HG03064 (cell line): ENCODE data around the gene PPP1R3D.
A peak's percentile ranks its signal among the peaks of the same experiment; 100 is the strongest.

ENCODE experiments used
- ATAC-seq: cut with Tn5 transposase; IDR thresholded peaks from one replicate; pipeline ENCODE4 v1.9.1; 2021; ENCODE audit warnings: low read depth; ENCODE audit not compliant: unreplicated experiment

Gene PPP1R3D

GRCh38 chr20:59948828-59949720 lies 9.0 kb upstream of the PPP1R3D start:
- peak; percentile 83 for ATAC-seq

GRCh38 chr20:59948212-59948611 lies 8.1 kb upstream of the PPP1R3D start:
- ATAC-seq, result no peak

- ATAC-seq, result no peak
Measured at GRCh38 chr20:59947376-59947775, 7.3 kb upstream of the PPP1R3D start.

- ATAC-seq, result no peak
Measured at GRCh38 chr20:59945731-59946130, 5.6 kb upstream of the PPP1R3D start.

- ATAC-seq, result no peak
Measured at GRCh38 chr20:59945175-59945574, 5.1 kb upstream of the PPP1R3D start.

- no peak for ATAC-seq
Measured at GRCh38 chr20:59944726-59945125, 4.6 kb upstream of the PPP1R3D start.

- no peak for ATAC-seq
Measured at GRCh38 chr20:59942245-59942644, 2.1 kb upstream of the PPP1R3D start.

- no peak for ATAC-seq
Measured at GRCh38 chr20:59940956-59941294, 820 bp upstream of the PPP1R3D start.

GRCh38 chr20:59939879-59940128 lies 301 bp downstream of the PPP1R3D start:
- peak; percentile 28 for ATAC-seq

GRCh38 chr20:59939052-59939878 lies 840 bp downstream of the PPP1R3D start:
- peak; percentile 1 for ATAC-seq

- ATAC-seq, result no peak
Measured at GRCh38 chr20:59938696-59939051, 1.4 kb downstream of the PPP1R3D start.

- no peak for ATAC-seq
Measured at GRCh38 chr20:59938221-59938620, 1.9 kb downstream of the PPP1R3D start.

- ATAC-seq, result no peak
Measured at GRCh38 chr20:59937150-59937549, 3.0 kb downstream of the PPP1R3D start.

GRCh38 chr20:59936409-59936808 lies 3.7 kb downstream of the PPP1R3D start:
- ATAC-seq, result no peak

GRCh38 chr20:59935457-59936185 lies 4.5 kb downstream of the PPP1R3D start:
- no peak for ATAC-seq

- peak; percentile 63 for ATAC-seq
Measured at GRCh38 chr20:59933849-59934585, 6.1 kb downstream of the PPP1R3D start.

GRCh38 chr20:59933296-59933848 lies 6.7 kb downstream of the PPP1R3D start, which contains the start of gene SYCP2:
Gene SYCP2, minus strand, starts transcription at chr20:59933637. Its CDS starts 11,224 bp downstream, at chr20:59922413.
- no peak for ATAC-seq

GRCh38 chr20:59932616-59933295 lies 7.3 kb downstream of the PPP1R3D start:
- ATAC-seq, result no peak

- ATAC-seq, result no peak
Measured at GRCh38 chr20:59931511-59932312, 8.4 kb downstream of the PPP1R3D start.
